HG03039 (cell line): Measurements from ENCODE around the gene FZD8.

Source experiments
- ATAC-seq: cut with Tn5 transposase; IDR thresholded peaks from one replicate; pipeline ENCODE4 v1.9.1; 2021; ENCODE audit warnings: mild to moderate bottlenecking, moderate library complexity; ENCODE audit not compliant: unreplicated experiment

Gene FZD8

DNA sequence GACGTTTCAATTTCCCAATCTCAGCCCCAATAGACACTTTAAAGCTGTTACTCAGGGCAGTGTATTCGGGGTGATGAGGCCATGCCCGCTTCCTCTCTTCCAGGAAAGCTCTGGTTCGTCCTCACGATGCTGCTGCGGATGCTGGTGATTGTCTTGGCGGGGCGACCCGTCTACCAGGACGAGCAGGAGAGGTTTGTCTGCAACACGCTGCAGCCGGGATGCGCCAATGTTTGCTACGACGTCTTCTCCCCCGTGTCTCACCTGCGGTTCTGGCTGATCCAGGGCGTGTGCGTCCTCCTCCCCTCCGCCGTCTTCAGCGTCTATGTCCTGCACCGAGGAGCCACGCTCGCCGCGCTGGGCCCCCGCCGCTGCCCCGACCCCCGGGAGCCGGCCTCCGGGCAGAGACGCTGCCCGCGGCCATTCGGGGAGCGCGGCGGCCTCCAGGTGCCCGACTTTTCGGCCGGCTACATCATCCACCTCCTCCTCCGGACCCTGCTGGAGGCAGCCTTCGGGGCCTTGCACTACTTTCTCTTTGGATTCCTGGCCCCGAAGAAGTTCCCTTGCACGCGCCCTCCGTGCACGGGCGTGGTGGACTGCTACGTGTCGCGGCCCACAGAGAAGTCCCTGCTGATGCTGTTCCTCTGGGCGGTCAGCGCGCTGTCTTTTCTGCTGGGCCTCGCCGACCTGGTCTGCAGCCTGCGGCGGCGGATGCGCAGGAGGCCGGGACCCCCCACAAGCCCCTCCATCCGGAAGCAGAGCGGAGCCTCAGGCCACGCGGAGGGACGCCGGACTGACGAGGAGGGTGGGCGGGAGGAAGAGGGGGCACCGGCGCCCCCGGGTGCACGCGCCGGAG, 34.4 kb downstream of the FZD8 start:
- ATAC-seq = no peak

GRCh38 chr10:35606430-35606829, 35.7 kb downstream of the FZD8 start:
- ATAC-seq = no peak

- ATAC-seq = no peak
These were observed 36.9 kb downstream of the FZD8 start, which contains the start of gene GJD4 for GRCh38 chr10:35605191-35605590. Gene GJD4 (plus strand): TSS chr10:35605341. CDS start chr10:35605568, 227 bp downstream.

DNA sequence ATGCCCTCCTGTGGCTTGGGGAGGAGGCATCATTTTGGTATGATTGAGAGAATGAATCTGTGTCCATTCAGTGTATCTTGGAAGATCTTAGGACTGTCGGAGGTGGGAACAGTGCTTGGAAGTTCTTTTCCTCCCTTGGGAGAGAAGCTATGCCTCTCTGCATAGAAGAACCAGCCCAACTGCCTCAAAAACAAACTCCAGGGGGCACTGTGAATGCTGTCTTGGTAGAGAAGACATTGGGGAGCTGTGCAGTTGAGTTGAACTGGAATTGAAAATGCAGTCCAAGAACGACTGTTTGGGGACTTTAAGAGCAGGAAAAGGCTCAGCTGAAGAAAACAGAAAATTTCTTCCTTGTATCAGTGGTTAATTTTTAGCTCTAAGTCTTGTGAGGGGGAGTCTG, 41.9 kb downstream of the FZD8 start:
- ATAC-seq = no peak

DNA sequence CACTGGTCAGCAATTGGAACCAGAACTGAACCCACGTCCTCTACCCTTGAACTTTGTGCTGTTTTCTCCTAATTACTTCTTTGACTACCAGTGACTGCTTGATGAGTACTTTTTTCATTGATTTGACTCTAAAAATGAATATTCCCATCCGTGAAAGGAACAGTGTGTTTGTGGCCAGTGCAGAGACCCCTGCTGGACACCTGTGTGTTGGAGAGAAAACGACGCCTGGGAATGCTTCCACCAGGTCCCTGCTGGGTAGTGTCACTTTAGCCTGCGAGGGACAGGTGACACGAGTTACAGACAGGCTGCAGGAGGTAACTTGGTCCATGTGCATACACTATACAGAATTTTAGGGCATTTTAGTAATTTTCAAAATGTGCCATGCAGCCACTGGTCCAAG, 43.7 kb downstream of the FZD8 start:
- no peak for ATAC-seq

DNA sequence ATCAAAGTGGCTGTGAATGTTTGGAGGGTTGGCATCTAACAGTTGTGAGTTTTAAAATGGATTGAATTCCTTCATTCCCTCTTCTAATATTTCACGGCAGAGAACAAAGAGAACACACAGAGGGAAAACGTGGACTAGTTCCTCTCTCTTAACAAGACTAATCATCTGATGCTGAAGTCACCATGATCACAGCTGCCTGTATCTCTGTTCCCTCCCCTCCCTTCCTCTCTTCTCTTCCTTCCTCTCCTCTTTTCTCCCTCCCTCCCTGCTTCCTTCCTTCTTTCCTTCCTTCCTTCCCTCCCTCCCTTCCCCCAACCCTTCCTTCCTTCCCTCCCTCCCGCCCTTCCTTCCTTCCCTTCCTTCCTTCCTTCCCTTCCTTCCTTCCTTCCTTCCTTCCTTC, 47.0 kb downstream of the FZD8 start:
- no peak for ATAC-seq

- ATAC-seq = no peak
These were observed 47.7 kb downstream of the FZD8 start for GRCh38 chr10:35594115-35595079.

DNA sequence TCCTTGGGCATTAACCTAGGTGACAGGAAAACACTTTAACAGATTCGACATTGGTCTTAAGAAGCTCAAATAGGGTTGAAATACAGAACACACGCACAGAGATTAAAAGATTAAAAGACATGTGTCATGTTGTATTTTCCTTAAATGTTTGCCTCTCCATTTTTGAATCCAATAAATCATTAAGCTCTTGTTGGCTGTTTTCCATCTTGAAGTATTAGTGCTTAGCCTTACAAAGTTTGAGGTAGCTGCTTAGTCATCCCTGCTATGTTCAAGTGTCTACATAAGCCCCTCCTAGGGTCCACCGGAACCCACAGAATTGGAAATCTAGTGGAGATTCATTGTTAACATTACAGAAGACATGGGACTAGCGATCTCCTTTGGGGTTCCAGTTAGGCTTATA, 49.7 kb downstream of the FZD8 start:
- no peak for ATAC-seq

- no peak for ATAC-seq
These were observed 53.3 kb downstream of the FZD8 start for GRCh38 chr10:35588836-35589235.
